ENCODE measurements around the gene SFMBT2.

The SFMBT2 gene

GRCh38 chr10:7248585-7249164 is 162.2 kb downstream of the SFMBT2 start:
- H3K27ac ChIP-seq: no peak overlapping the region
- TF ChIP-seq CTCF (IDR thresholded peaks at IDR 0.05): no peak
- DNase-seq (ENCODE audit: low spot score): no peak
- no peak overlapping the region for H3K4me3 ChIP-seq

GRCh38 chr10:7248148-7248547 is 162.7 kb downstream of the SFMBT2 start:
- no peak for TF ChIP-seq CTCF (IDR thresholded peaks at IDR 0.05)
- Histone ChIP-seq H3K27ac (no peak overlapping the region), H3K4me3 (no peak overlapping the region)
- DNase-seq (ENCODE audit: low spot score): no peak

GRCh38 chr10:7245505-7245904 is 165.3 kb downstream of the SFMBT2 start:
- TF ChIP-seq CTCF (IDR thresholded peaks at IDR 0.05): no peak
- no peak for DNase-seq (ENCODE audit: low spot score)
- Histone ChIP-seq H3K27ac (no peak overlapping the region), H3K4me3 (no peak overlapping the region)

GRCh38 chr10:7243873-7244272 is 167.0 kb downstream of the SFMBT2 start:
- Histone ChIP-seq H3K27ac (no peak overlapping the region), H3K4me3 (no peak overlapping the region)
- DNase-seq (ENCODE audit: low spot score): no peak
- no peak for TF ChIP-seq CTCF (IDR thresholded peaks at IDR 0.05)

GRCh38 chr10:7243139-7243538 is 167.7 kb downstream of the SFMBT2 start:
- no peak for DNase-seq (ENCODE audit: low spot score)
- H3K27ac ChIP-seq: no peak overlapping the region
- no peak for TF ChIP-seq CTCF (IDR thresholded peaks at IDR 0.05)
- no peak overlapping the region for H3K4me3 ChIP-seq

- no peak for TF ChIP-seq CTCF (IDR thresholded peaks at IDR 0.05)
- Histone ChIP-seq H3K4me3 (no peak overlapping the region), H3K27ac (no peak overlapping the region)
- DNase-seq (ENCODE audit: low spot score): no peak
Observed at GRCh38 chr10:7239312-7239985, 171.4 kb downstream of the SFMBT2 start.

GRCh38 chr10:7235376-7235775 is 175.5 kb downstream of the SFMBT2 start:
- no peak overlapping the region for H3K27ac ChIP-seq
- DNase-seq (ENCODE audit: low spot score): no peak
- TF ChIP-seq CTCF (IDR thresholded peaks at IDR 0.05): no peak

More at GRCh38 chr10:7235376-7235775, 175.5 kb downstream of the SFMBT2 start:
- no peak overlapping the region for H3K4me3 ChIP-seq

All from coronary artery (tissue), 2 donors.